ENCODE data around the gene FAM20C.

Gene FAM20C

DNA sequence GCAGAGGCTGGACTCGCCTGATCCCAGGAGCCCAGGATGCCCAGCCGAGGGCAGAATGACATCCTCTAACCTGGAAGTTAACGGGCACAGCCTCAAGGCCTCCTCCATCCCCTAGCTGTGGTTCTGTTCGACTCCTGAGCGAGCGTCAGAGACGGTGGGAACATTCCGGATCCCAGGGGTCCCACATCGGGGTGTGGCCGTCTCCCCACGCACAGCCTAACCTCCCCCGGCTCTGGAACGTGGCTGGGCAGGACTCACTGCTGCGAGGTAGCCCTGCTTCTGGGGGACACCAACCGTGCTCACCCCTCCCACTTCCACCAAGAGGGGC, 106.0 kb downstream of the FAM20C start:
- in situ Hi-C loops (cut with HindIII; ENCODE audit: low sequenced_read_pairs) = no loop called here
- TF ChIP-seq, protein P1, sequence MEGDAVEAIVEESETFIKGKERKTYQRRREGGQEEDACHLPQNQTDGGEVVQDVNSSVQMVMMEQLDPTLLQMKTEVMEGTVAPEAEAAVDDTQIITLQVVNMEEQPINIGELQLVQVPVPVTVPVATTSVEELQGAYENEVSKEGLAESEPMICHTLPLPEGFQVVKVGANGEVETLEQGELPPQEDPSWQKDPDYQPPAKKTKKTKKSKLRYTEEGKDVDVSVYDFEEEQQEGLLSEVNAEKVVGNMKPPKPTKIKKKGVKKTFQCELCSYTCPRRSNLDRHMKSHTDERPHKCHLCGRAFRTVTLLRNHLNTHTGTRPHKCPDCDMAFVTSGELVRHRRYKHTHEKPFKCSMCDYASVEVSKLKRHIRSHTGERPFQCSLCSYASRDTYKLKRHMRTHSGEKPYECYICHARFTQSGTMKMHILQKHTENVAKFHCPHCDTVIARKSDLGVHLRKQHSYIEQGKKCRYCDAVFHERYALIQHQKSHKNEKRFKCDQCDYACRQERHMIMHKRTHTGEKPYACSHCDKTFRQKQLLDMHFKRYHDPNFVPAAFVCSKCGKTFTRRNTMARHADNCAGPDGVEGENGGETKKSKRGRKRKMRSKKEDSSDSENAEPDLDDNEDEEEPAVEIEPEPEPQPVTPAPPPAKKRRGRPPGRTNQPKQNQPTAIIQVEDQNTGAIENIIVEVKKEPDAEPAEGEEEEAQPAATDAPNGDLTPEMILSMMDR (IDR thresholded peaks at IDR 0.05; ENCODE audit: low read depth, low read length) = no peak
- H3K4me3 ChIP-seq (ENCODE audit: low read depth, low read length) = no peak overlapping the region
- DNase-seq (ENCODE audit: low read depth, low spot score) = no peak

DNA sequence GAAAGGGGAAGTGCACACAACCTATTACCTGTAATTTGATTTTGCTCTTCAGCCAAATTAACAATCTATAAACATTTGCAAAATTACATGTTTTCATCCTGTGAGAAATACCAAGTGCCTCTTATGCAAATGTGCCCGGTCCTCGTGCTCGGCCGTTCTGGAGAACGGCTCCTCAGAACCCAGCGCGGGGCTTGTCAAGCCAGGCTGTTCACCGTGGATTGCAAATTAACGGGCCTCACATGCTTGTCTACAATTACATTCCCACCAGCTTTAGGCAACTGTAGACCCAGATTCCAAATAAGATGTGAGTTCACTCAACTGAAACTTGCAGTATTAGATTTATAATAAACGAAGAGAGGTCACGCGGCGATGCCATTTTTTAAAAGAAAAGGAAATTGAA, 106.4 kb downstream of the FAM20C start:
- no peak overlapping the region for H3K4me3 ChIP-seq (ENCODE audit: low read depth, low read length)
- TF ChIP-seq, protein P1 (IDR thresholded peaks at IDR 0.05; ENCODE audit: low read depth, low read length) = no peak
- in situ Hi-C loops (cut with HindIII; ENCODE audit: low sequenced_read_pairs) = no loop called here
- DNase-seq (ENCODE audit: low read depth, low spot score) = no peak

- DNase-seq (ENCODE audit: low read depth, low spot score) = no peak
- TF ChIP-seq, protein P1 (IDR thresholded peaks at IDR 0.05; ENCODE audit: low read depth, low read length) = no peak
- in situ Hi-C loops (cut with HindIII; ENCODE audit: low sequenced_read_pairs) = no loop called here
- H3K4me3 ChIP-seq (ENCODE audit: low read depth, low read length) = no peak overlapping the region
Observed at GRCh38 chr7:299169-299568, 106.8 kb downstream of the FAM20C start.

- TF ChIP-seq, protein P1 (IDR thresholded peaks at IDR 0.05; ENCODE audit: low read depth, low read length) = no peak
- in situ Hi-C loops (cut with HindIII; ENCODE audit: low sequenced_read_pairs) = no loop called here
- no peak for DNase-seq (ENCODE audit: low read depth, low spot score)
- no peak overlapping the region for H3K4me3 ChIP-seq (ENCODE audit: low read depth, low read length)
Observed at GRCh38 chr7:299628-300027, 107.3 kb downstream of the FAM20C start.

DNA sequence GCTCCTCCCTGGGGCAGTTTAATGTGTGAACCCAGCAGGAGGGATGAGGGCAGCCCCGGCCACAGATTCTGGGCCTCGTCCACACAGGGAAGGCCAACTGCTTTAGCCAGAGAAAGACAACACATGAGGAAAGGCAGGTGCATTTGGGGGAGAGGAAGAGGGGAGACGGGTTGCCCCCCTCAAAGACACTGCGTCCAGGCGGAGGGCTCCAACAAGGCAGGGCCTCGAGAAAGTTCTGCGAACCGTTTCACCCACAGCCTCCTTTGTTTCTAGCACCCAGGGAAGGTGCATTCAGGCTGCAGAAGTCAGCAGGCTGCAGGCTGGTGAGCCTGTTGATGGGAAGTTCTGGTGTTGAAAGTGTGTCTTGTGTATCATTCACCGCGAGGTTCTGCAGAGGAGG, 107.7 kb downstream of the FAM20C start:
- no peak overlapping the region for H3K4me3 ChIP-seq (ENCODE audit: low read depth, low read length)
- in situ Hi-C loops (cut with HindIII; ENCODE audit: low sequenced_read_pairs) = no loop called here
- TF ChIP-seq, protein P1 (IDR thresholded peaks at IDR 0.05; ENCODE audit: low read depth, low read length) = no peak
- no peak for DNase-seq (ENCODE audit: low read depth, low spot score)

- no peak overlapping the region for H3K4me3 ChIP-seq (ENCODE audit: low read depth, low read length)
- in situ Hi-C loops (cut with HindIII; ENCODE audit: low sequenced_read_pairs) = no loop called here
- DNase-seq (ENCODE audit: low read depth, low spot score) = no peak
- TF ChIP-seq, protein P1 (IDR thresholded peaks at IDR 0.05; ENCODE audit: low read depth, low read length) = no peak
Observed at GRCh38 chr7:300546-301290, 108.3 kb downstream of the FAM20C start.
